GM12878 (cell line): Measurements from ENCODE around the gene CIAO2A.

ENCODE experiments used
- CEBPB ChIP-seq, 2 experiments: fragments of 150-350 bp in 1 of 2; IDR thresholded peaks; 2 replicates each; pipeline ENCODE4 v1.6.1; 2012 to 2014; ENCODE audit warnings: low read depth in 2 of 2, low read length in 2 of 2, borderline replicate concordance in 1 of 2, inconsistent platforms in 1 of 2
- CHD2 ChIP-seq: IDR thresholded peaks from 2 replicates; pipeline ENCODE4 v1.6.1; 2011; ENCODE audit warnings: low read depth, low read length, improper control_type of control experiment, borderline replicate concordance
- CTCF ChIP-seq, 3 experiments: IDR thresholded peaks in 2 of 3; conservative IDR thresholded peaks in 1 of 3; 2 replicates each; pipeline ENCODE4 v1.5.1; 2011; ENCODE audit warnings: low read depth in 3 of 3, low read length in 3 of 3, mild to moderate bottlenecking in 3 of 3, control low read depth in 2 of 3, moderate library complexity in 2 of 3, inconsistent platforms in 1 of 3, mixed read lengths in 1 of 3; ENCODE audit not compliant: control insufficient read depth in 2 of 3, insufficient read depth in 1 of 3; ENCODE audit errors: extremely low read depth in 1 of 3
- EZH2 ChIP-seq: IDR thresholded peaks from 2 replicates; pipeline ENCODE4 v1.6.1; 2012; ENCODE audit warnings: low read depth, mild to moderate bottlenecking, control low read depth, inconsistent platforms, low read length, borderline replicate concordance; ENCODE audit not compliant: control insufficient read depth
- LARP7 ChIP-seq: fragments of 450-650 bp; IDR thresholded peaks from 2 replicates; pipeline ENCODE4 v1.6.1; 2017; ENCODE audit warnings: mild to moderate bottlenecking
- POLR2A ChIP-seq: IDR thresholded peaks from 2 replicates; pipeline ENCODE4 v1.6.1; 2011; ENCODE audit warnings: low read depth, mild to moderate bottlenecking, low read length
- RFX5 ChIP-seq: IDR thresholded peaks from 2 replicates; pipeline ENCODE4 v1.6.1; 2011; ENCODE audit warnings: low read depth, low read length, improper control_type of control experiment

GRCh38 chr15:64095431-64095794 lies 1.8 kb upstream of the CIAO2A start:
- TF ChIP-seq LARP7 (no peak), RFX5 (no peak), CTCF (IDR thresholded peaks at IDR 0.05 in 2 of 3, conservative IDR thresholded peaks at IDR 0.05 in 1 of 3; ENCODE audit: control insufficient read depth in 2 of 3, extremely low read depth in 1 of 3, insufficient read depth in 1 of 3, low read depth in 3 of 3, low read length in 3 of 3) (no peak), POLR2A (no peak), EZH2 (no peak), CHD2 (no peak), CEBPB (IDR thresholded peaks at IDR 0.05; ENCODE audit: borderline replicate concordance in 1 of 2, low read depth in 2 of 2, low read length in 2 of 2) (no peak)
